HG03066 (cell line): ENCODE data around the gene SLF2.
A peak's percentile ranks its signal among the peaks of the same experiment; 100 is the strongest.

Source experiments
- ATAC-seq: cut with Tn5 transposase; IDR thresholded peaks from one replicate; pipeline ENCODE4 v1.9.1; 2021; ENCODE audit warnings: low read depth; ENCODE audit not compliant: unreplicated experiment

SLF2 gene

DNA sequence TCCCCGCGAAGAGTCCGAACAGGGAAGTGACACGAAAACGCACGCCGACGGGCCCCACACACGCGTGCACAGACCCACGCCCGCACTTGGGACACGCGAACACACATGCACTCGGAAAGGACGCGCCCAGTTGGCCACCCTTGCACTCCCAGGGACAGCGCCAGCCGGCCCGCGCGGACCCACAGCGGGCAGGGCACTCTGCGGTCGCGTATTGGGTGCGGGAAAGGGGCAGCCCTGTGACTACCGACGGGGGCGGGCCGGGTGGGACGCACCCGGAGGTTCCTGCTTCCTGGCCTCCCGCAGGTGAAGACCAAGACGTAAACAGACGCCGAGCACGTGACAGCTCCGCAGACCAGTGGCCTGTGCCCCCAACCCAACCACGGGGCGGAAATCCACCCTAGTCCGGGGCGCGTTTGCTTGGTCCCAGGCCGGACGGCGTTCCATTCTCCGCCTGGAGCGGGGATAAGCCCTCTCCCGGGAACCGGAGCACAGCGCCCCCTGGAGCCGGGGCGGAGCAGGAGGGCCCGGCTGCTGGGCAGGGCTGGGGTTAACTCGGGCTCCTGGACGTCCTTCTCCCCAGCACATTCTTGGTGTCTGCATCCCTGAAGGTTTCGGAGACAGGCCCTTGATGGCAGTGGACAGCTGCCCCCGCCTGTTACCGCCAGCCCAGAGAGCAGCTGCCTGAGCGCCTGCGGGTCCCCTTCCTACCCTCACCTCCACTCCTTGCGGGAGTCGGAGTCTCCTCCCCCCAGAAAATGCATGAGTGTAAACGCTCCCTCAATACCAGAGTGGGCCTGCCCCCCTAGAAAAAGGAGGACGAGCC is 84.8 kb downstream of the SLF2 start:
- no peak for ATAC-seq

DNA sequence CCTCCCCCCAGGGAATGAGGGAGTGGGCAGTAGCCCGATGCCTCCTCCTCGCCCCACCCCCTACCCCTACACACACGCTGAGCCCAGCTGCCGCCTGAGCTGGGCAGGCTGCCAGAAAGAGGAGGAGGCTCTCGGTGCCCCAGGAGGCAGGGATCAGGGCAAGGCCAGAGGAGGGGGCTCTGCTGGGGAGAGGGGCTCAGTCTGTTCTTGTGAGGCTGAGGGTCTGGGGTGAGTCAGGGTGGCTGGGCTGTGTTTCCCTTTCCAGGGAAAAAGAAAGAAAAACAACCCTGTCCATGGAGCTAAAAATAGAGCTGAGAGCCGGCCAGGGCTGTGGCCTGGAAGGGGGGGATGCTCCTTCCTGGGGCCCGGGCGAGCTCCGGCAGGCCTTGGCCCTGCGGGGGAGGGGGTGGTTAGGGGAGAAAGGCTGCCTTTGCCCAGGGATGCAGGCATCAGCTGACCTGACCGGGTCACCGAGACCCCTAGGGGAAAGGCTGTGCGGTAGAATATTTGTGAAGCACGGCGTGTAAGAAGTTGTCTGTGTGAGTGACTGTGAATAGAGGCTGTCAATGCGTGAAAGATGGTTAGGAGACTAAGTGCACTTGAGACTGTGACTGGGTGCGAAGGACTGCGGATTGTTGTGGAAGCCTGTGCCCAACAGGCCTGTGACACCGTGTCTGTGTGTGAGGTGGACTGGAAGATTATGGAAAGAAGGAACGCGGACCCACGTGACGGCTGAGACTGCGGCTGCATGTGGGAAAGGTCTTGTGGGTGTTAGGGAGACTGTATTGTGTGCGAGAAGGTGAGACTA is 85.6 kb downstream of the SLF2 start:
- ATAC-seq = peak; percentile 21

DNA sequence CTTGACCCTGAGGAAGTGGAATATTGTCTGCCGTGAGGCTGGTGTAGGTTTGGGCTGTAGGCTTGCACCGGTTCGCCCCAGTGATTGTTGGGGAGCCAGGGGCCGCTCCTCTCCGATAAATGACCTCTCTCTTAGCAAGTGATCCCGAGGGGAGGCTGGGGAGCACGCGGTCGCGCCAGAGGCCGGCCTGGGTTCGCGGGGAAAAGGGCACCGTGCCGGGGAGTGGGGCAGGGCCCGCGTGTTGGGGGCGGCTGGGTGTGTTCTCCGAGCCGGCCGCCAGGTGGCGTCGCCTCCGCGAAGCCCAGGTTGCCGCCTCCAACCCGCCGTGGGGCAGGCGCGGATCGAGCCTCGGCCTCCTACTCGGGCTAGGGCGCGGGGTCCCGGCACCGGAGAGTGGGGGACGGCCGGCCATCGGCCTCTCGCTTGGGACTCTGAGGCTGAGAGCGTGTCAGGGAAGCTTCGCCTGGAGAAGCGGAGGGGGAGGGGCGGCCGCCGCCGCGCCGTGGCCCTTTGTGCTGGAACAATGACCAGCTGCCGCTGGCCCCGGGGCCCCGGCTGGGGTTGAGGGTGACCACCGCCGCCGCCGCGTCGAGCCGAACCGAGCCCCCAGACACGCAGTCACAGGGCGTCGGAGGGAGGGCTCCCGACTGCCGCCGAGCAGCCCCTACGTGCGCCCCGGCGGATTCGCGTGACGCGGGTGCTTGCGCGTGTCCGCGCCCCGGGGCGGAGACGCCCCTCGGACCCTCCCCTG is 86.4 kb downstream of the SLF2 start:
- ATAC-seq = peak; percentile 45

DNA sequence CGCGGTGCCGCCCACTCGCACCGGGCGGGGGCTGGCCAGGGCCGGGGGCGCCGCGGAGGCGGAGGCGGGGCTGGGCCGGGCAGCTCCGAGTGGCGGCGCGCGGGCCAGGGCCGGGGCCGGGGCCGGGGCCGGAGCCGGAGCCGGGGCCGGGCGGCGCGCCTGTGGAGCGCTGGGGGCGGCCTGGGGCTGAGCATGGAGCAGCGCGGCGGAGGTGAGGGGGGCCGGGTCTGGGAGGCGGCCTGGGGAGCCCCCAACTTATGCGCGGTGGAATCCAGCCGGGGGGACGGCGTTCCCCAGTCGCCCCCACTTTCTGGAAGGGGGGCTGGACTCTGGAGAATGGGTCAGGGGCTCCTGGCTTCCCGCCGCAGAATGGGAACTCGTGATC is 87.0 kb downstream of the SLF2 start, which contains the start of gene LZTS2:
Gene LZTS2 (plus strand): TSS at position 67 of the 385 bp plus-strand sequence. CDS start 2,731 bp downstream, outside the sequence.
- no peak for ATAC-seq

DNA sequence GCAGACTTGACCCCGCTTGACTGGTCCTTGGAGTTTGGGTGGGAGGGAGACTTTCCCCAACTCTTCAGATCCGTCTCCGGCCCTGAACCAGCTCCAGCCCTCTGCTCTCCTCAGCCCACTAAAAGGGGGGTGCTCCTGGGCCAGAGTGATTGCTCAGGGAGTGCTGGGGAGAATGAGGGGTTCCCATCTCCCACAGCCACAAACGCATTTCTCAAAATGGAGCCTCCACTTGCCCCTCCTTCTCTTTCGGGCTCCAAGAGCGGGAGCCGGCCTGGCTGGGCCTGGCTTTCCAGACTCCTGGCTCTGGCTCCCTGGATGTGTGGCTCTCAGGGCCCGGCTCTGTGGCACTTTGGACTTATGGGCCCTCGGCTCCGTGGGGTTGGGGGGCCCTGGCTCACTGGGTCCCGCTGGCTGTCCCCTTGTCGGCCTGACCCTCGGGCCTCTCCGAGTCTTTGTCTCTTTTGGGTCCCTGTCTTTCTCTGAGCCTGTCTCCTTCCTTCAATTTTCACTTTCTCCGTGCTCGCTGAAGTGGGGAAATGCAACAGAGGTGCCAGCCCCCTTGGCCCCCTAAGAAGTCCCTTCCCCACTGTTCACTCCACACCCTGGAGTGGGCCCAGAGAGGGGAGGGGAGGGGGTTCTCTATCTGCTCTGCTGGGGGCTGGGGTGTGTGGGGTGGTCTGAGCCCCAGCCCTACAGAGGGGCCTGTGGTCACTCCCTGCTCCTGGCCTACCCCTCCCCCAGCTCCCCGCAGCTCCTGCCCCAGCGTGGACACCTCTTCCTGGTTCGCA is 87.6 kb downstream of the SLF2 start:
- ATAC-seq = no peak

DNA sequence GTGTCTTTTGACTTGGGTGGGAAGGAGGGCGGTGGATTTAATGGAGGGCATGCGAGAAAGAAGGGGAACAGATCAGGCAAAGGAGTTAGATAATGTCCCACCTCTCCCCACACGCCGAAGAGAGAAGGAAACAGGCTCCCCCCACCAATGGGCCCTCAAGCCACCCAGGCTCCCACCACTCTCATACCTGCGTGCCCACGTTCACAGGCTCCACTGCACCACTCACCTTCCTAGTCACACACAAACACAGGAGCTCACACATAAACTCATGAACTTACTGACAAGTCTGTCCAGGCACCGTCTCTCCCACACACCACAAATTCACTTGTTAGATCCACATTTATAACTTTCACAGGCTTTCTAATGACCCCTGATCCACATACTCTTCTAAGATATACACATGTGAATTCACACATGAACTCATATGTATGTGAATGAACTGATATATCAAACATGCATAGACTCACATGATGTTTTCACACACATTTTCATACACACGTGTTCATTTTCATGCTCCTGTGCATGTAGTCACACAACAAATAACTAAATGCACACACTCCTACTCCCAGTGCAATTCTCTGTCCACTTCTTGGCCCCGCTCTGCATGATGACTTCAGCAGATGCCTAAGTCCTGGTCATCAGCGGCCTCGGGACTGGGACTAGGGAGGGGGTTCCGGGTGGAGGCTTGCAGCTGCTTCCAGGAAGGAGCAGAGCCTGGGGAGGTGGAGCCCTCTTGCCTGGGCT is 88.3 kb downstream of the SLF2 start:
- ATAC-seq = no peak

DNA sequence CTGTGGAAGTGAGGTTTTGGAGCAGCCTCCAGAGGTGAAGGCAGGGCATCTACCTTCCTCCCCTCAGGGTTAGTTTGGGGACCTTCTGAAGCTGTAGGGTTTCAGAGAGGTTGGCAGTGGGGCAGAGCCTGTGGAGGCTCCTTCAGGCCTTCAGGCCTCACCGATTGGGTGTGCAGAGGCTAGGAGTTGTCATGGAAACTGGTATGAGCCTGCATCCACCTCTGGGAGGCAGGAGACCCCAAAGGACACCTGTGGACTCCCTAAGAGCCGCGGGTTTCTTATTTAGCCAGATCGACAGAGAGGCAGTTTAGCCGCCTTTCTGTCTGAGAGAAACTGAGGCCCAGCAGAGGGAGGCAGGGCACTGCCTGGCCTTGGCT is 88.9 kb downstream of the SLF2 start:
- ATAC-seq = no peak

DNA sequence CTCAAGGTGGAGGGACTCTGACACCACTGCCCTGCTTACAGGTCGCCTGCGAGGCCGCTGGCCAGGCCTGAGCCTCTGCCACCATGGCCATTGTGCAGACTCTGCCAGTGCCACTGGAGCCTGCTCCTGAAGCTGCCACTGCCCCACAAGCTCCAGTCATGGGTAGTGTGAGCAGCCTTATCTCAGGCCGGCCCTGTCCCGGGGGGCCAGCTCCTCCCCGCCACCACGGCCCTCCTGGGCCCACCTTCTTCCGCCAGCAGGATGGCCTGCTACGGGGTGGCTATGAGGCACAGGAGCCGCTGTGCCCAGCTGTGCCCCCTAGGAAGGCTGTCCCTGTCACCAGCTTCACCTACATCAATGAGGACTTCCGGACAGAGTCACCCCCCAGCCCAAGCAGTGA is 89.7 kb downstream of the SLF2 start:
- ATAC-seq = no peak

DNA sequence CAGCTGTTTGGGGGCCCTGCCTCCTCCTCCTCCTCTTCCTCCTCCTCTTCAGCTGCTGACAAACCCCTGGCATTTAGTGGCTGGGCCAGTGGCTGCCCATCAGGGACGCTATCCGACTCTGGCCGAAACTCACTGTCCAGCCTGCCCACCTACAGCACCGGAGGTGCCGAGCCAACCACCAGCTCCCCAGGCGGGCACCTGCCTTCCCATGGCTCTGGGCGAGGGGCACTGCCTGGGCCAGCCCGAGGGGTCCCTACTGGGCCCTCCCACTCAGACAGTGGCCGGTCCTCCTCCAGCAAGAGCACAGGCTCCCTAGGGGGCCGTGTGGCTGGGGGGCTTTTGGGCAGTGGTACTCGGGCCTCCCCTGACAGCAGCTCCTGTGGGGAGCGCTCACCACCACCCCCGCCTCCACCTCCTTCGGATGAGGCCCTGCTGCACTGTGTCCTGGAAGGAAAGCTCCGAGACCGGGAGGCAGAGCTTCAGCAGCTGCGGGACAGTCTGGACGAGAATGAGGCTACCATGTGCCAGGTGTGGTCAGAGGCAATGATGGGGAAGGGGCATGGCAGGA is 91.0 kb downstream of the SLF2 start:
- no peak for ATAC-seq

DNA sequence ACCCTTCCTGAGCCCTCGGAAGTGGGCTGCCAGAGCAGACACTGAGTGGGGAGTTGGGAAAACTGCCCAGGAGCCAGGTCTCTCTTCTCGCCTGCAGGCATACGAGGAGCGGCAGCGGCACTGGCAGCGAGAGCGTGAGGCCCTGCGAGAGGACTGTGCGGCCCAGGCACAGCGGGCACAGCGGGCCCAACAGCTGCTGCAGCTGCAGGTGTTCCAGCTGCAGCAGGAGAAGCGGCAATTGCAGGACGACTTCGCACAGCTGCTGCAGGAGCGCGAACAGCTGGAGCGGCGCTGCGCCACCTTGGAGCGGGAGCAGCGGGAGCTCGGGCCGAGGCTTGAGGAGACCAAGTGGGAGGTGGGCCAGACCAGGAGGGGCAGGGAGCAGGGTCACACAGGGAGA is 92.6 kb downstream of the SLF2 start:
- ATAC-seq = no peak

DNA sequence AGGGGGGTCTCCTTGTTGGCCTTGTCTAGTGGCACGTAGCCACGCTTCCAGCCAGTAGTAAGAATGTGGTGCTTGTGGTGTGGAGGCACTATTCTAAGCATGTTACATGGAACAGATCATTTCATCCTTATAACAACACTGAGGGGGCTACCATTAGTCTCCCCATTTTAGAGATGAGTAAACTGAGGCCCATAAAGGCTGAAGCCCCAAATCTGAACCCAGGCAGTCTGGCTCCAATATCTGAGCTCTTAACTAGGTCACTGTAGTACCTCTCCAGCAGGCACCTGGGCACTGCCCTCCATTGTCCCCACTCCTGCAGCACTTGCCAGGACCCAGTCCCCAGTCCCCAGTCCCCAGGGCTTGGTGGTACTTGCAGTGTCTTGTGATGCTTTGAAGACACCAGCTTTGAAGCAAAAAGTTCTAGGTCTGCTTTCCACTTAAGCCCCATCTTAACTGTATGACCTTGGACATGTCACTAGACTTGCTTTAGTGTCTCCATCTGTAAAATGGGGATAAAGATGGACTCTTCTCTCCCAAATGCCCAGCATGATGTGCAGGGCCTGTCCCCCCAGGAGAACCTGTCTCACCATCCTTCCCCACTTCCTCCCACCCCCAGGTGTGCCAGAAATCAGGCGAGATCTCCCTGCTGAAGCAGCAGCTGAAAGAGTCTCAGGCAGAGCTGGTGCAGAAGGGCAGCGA is 93.3 kb downstream of the SLF2 start:
- no peak for ATAC-seq

DNA sequence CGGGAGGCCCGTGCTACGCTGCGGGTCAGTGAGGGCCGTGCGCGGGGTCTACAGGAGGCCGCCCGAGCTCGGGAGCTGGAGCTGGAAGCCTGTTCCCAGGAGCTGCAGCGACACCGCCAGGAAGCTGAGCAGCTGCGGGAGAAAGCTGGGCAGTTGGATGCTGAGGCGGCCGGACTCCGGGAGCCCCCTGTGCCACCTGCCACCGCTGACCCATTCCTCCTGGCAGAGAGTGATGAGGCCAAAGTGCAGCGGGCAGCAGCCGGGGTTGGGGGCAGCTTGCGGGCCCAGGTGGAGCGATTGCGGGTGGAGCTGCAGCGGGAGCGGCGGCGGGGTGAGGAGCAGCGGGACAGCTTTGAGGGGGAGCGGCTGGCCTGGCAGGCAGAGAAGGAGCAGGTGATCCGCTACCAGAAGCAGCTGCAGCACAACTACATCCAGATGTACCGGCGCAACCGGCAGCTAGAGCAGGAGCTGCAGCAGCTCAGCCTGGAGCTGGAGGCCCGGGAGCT is 93.9 kb downstream of the SLF2 start:
- no peak for ATAC-seq

DNA sequence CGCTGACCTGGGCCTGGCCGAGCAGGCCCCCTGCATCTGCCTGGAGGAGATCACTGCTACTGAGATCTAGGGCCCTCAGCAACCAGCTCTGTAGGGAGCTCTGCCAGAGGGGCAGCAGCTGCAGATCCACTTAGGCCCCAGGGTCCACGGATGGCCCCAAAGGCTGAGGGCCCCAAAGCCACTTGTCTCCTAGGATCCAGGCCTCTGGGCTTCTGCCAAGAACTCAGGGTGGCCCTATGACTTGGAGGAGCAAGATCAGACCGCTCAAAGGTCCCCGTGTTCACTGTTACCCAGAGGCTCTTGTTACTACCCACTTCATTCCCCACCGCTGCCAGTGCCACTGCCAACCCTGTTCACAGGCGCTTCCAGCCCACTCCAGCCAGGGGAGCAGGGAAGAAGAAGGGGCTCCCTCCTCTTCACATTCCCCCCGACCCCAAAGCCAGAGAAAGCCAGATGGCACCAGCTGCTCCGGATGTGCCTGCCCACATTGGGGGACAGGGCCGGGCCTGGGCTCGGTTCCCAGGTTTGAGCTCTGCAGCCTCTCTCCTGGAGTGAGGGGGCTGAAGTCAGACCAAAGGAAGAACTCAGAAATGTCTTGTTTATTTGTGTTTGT is 94.4 kb downstream of the SLF2 start:
- ATAC-seq = no peak

DNA sequence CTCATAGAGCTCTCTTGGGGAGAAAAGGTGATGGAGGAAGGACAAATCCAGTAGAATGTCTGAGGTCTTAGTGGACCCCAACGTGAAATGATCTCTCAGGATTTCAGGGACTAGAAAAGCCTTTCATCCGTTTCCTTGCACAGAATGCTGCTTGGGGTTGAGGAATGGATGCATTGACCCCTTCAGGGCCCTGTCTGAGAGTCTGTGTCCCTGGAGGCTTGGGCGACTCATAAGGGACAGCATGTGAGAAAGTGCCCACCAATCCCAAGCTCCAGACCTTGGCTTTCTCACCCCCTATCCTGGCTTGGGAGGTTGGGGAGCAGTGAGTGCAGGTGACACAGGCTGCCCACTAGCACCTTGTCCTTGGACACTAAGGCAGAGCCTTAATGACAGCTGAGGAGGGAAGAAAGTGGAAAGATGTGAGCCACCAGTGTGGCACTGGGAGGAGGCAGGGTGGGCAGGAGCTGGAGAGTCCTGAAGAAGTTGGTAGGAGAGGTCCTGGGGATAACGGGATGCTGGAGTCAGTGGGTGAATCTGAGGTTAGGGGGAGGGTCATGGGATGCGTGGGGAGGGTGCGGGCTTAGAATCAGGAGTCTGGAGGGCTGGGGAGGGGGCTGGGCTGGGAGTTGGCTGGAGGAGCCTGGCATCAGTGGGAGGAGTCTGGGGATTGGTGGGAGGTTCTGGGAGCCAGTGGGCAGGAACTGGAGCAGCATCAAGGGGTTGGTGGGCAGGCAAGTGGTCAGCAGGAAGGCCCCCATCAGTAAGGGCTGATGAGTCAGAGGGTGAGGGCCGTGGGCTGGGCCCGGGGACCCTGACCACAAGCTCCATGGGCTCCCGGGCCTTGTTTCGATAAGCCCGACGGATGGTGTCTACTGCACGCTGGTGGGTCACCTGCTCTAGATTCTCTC is 95.4 kb downstream of the SLF2 start:
- ATAC-seq = no peak

DNA sequence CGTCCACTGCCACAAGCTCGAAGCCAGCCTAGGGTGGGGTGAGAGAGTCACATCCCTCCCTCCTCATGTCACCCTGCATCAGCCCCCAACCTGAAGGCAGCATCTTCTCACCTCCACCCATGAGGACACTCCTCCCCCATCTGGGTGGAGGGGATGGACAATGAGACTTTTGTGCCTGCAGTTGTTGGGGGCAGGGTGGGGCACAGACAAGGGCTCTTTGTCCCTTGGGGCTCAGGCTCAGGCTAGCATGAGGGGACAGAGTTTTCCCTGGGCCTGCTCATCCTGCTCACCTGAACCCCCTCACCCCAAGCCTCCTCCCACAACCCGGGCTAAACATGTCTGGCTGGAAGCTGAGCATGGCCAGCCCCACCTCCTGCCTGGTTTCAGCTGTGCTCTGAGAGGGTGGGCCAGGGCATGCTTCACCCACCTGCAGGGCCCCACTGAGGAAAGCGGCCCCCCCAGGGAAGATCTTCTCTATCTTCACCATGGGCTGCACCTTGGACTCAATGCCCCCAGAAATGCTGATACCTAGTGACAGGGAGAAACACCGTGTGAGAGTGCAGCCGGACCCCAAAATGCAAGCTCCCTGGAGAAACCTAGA is 96.2 kb downstream of the SLF2 start:
- no peak for ATAC-seq

DNA sequence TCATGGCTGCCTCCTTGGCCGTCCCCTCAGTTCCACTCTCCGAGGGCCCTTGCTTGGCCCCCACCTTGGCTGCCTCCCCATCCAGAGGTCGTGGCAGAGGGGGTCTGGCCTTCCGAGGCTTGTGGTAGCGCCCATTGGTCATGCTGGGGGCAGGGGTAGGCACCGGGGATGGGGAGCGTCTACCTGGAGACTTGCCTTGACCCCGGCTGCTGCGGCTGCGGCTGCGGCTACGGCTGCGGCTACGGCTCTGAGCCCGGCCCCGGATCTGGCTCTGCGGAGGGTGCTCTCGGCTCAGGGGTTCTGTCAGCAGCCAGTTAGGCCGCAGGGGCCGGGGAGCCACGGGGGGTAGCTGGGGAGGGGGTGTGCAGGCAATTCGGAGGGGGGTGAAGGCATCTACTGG is 97.6 kb downstream of the SLF2 start:
- ATAC-seq = no peak
